MG63 (cell line): ENCODE measurements around the gene TMC4. TPM values are rescaled to one million over a fixed set of nuclear protein-coding genes. Genes with fewer than 3 reads are reported as not detected.
"Not testable (repeated sequence)": the region's sequence is repeated elsewhere in the genome, so short reads cannot be mapped to it uniquely, and the experiment has no call there.

ENCODE experiments used
- DNase-seq: peaks from one replicate; pipeline ENCODE4 v3.0.0-alpha.2; 2020
- H3K27me3 ChIP-seq: fragments of 250-450 bp; sonication (Bioruptor Pico); 2 replicates; pipeline ENCODE4 v1.5.1; 2020; ENCODE audit warnings: mild to moderate bottlenecking, moderate library complexity
- H3K36me3 ChIP-seq: fragments of 250-450 bp; sonication (Bioruptor Pico); 2 replicates; pipeline ENCODE4 v1.5.1; 2020; ENCODE audit warnings: mild to moderate bottlenecking, moderate library complexity
- H3K4me3 ChIP-seq: fragments of 250-450 bp; sonication (Bioruptor Pico); 2 replicates; pipeline ENCODE4 v1.5.1; 2020; ENCODE audit warnings: mild to moderate bottlenecking, moderate library complexity
- H3K9me3 ChIP-seq: fragments of 250-450 bp; sonication (Bioruptor Pico); 2 replicates; pipeline ENCODE4 v1.5.1; 2020; ENCODE audit warnings: mild to moderate bottlenecking, moderate library complexity
- total RNA-seq: library from RNA; depleted of rRNA; stranded (reverse); fragments of >200 nt; shearing (Covaris generic); gene quantifications from 2 replicates; pipeline ENCODE4 v1.2.3, GENCODE V29; 2014; ENCODE audit warnings: low replicate concordance; rRNA removed

The TMC4 gene, protein sequence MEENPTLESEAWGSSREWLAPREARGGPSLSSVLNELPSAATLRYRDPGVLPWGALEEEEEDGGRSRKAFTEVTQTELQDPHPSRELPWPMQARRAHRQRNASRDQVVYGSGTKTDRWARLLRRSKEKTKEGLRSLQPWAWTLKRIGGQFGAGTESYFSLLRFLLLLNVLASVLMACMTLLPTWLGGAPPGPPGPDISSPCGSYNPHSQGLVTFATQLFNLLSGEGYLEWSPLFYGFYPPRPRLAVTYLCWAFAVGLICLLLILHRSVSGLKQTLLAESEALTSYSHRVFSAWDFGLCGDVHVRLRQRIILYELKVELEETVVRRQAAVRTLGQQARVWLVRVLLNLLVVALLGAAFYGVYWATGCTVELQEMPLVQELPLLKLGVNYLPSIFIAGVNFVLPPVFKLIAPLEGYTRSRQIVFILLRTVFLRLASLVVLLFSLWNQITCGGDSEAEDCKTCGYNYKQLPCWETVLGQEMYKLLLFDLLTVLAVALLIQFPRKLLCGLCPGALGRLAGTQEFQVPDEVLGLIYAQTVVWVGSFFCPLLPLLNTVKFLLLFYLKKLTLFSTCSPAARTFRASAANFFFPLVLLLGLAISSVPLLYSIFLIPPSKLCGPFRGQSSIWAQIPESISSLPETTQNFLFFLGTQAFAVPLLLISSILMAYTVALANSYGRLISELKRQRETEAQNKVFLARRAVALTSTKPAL
- not detected in 2 replicates for total RNA-seq

DNA sequence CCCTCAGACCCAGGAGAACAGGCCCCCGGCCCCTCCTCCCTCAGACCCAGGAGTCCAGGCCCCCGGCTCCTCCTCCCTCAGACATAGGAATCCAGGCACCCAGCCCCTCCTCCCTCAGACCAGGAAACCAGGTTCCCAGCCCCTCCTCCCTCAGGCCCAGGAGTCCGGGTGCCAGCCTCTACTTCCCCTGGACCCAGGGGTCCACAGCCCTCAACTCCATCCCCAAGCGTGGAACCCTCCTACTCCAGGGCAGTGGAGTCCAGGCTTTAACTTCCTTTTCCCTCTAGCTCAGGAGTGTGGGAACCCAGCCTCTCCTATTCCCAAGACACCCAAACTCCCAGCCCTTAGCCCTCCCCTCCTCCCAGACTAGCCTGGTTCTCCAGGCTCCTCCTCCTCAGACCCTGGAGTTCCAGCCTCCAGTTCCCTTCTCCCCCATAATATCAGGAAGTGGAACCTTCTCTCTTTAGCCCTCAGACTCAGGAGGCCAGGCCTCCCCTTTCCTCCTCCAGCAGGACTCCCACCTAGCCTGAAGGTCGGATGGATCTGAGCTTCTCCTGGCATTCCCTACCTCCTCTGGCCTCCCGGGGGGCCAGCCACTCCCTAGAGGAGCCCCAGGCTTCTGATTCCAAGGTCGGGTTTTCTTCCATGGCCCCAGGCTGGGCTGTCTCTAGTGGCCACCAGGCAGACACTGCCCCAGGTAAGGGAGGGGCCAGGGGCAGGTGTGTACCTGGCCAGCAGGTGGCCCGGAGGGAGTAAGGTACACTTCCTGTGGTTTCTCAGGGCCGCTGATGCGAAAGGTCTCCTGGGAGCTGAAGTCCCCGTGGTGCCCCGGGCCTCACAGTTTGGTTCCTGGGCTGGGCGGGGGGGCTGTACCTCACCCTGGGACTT, at the start of gene TMC4:
TMC4 (minus strand) TSS at position 690 of the 888 bp plus-strand sequence; CDS start at position 647, 43 bp downstream.
- no peaks in the 10 kb centered on the region for H3K27me3 ChIP-seq
- H3K4me3 ChIP-seq: no peak within 1 kb of the TSS
- DNase-seq: no peak
- H3K36me3 ChIP-seq: peaks cover 6% of the 10 kb centered on the region; the same call in 1 of the 2 replicates
- H3K9me3 ChIP-seq: no peaks in the 10 kb centered on the region

DNA sequence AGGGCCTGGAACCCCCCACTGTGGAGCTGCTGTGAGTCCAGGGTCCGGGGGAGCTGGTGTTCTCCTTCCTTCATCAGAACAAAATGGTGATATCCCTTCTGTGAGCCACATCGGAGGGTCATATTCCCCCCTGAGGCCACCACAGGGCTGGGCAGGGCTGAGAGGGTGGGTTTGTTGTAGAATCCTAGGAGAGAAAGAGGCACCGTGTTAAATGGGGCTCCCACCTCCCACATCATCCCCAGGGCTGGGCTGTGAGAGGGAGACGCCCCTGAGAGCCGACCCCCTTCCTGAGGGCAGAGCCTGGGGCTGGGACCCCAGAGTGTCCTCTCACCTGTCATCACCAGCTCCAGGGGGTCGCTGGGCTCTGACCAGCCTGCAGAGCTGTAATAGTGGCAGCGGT, 49.0 kb upstream of the TMC4 start:
- not testable (repeated sequence) for H3K9me3 ChIP-seq, H3K36me3 ChIP-seq, H3K4me3 ChIP-seq, DNase-seq
- peaks cover 15% of the 10 kb centered on the region for H3K27me3 ChIP-seq

DNA sequence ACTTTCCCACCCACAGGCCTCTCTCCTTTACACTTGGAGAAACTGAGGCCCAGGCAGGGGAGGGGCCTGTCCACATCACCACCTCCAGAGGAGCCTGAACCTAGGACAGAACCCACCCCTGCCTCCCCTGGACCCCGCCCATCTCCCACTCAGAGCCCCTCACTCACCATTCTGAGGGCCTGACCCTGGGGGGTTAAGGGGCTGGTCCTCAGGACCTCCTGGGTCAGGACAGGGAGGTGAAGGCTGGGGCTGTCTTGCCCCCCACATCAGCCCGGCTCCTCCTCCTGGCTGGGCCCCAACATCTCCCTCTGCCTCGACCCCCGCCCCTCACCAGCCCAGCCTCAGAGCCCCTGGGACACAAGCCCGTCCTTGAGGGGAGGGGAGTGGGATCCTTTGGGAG, 46.7 kb upstream of the TMC4 start:
- not testable (repeated sequence) for H3K36me3 ChIP-seq, H3K9me3 ChIP-seq, H3K27me3 ChIP-seq, H3K4me3 ChIP-seq, DNase-seq

DNA sequence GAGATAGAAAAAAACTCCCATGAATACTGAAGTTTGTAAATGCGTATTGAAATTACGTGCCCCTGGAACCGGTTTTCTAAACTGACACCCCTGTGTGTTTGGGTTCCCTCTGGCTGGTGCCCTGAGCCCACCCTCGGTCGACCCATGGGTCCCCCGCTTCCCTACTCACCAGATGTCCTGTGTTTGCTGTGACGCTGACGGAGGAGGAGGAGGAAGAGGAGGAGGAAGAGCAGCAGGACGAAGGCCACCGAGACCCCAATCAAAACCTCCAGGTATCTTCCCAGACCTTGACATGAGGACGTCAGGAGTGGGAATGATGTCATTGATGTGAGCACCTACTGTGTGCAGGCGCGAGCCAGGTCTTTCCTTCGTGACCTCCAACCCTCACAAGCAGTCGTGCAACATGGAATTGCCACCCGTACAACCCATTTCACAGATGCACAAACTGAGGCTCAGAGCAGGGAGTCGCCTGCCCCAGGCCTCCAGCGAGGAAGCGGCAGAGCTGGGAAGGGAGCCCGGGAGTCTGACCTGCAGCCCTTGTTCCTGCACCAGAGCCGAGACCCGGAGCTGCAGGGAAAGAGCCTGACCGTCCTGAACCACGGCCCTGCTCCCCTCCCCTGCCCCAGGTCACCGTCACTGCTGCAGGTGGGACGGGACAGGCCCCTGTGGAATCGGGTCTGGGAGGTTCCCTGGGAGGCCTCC, 46.2 kb upstream of the TMC4 start:
- peaks cover 8% of the 10 kb centered on the region for H3K27me3 ChIP-seq
- H3K36me3 ChIP-seq: peaks cover 3% of the 10 kb centered on the region
- H3K9me3 ChIP-seq: no peaks in the 10 kb centered on the region
- H3K4me3 ChIP-seq: no peak overlapping the region
- DNase-seq: no peak

DNA sequence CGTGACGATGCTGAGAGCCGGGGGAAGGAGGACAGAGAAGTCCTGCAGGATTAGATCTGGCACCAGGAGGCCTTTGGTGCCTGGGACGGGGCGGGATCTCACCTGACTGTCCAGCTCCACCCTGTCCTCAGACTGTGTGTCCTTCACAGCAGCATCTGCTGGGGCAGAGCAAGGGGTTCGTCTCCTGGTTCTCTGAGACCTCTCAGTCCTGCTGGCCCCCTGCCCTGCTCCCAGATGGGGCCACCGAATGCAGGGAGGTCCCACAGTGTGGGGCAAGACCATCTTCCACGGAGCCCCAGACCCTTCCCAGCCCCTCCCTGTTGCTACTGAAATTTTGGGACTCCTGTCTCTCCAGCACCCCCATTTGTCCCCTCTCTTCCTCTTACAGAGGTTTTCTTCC, 45.3 kb upstream of the TMC4 start:
- H3K9me3 ChIP-seq: no peaks in the 10 kb centered on the region
- H3K36me3 ChIP-seq: peaks cover 3% of the 10 kb centered on the region
- no peak for DNase-seq
- H3K27me3 ChIP-seq: peaks cover 3% of the 10 kb centered on the region; the same call in 1 of the 2 replicates
- no peak overlapping the region for H3K4me3 ChIP-seq

DNA sequence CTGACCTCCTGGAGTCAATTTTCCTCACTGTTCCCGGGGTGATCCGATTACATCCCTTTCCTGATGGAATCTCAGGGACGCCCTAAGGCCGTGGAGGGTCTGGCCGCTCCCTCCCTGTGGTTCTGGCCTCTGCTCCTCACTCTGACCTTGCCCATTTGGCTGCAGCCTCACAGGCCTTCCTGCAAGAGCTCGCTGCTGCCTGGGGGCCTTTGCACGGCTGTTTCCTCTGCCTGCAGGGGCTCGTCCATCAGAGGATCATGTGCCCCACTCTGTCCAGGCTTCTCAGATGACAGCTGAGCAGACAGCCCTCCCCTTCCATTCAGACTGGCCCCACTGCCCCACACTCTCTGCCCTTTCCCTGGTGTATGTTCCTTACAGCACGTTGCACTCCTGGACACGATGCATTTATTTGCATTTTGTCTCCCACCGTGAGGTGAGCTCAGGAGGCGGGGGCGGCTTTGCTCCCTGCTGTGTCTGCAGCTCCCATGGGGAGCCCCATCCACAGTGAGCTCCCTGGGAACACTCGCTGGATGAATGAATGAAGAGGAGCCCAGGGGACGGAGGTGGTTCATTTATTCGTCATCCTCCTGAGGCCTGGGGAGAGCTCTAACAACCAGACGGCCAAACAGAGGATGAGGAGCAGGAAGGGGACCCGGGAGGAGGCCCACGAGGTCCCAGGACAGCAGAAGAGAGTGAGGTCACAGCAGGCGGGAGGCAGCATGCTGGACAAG, 44.7 kb upstream of the TMC4 start:
- H3K4me3 ChIP-seq, DNase-seq, H3K27me3 ChIP-seq, H3K36me3 ChIP-seq, H3K9me3 ChIP-seq: not testable (repeated sequence)

DNA sequence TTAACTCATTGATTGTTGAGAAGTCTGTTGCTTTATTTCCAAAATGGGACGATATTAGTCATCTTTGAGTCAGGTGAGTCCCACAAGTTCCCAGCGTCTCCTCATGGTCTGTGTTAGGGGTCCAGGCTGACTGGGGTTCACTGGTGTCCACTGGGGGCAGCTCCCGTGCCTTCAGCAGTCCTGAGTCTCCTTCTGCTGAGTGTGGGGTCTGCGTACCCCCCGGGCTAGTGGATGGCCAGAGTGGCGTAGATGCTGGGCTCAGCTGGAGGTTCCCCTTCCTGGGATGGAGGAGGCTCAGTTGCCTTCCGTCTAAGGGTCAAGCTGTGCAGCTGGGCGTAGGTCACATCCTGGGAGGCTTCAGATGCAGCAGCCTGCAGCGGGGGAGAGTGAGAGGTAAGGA, 43.9 kb upstream of the TMC4 start:
- peaks cover 9% of the 10 kb centered on the region for H3K36me3 ChIP-seq
- H3K4me3 ChIP-seq: no peak overlapping the region
- no peak for DNase-seq
- no peaks in the 10 kb centered on the region for H3K27me3 ChIP-seq
- no peaks in the 10 kb centered on the region for H3K9me3 ChIP-seq

DNA sequence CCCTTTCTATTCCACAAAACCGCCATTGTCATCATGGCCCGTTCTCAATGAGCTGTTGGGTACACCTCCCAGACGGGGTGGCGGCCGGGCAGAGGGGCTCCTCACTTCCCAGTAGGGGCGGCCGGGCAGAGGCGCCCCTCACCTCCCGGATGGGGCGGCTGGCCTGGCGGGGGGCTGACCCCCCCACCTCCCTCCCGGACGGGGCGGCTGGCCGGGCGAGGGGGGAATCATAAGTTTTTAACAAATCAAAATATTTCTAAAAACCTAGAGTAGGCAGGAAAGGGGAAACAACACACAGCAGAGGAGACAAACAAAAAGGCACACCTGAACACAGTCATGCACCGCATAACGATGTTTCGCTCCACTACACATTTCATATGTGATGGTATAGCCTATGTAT, 41.8 kb upstream of the TMC4 start:
- peaks cover 16% of the 10 kb centered on the region for H3K36me3 ChIP-seq
- not testable (repeated sequence) for H3K4me3 ChIP-seq, DNase-seq, H3K9me3 ChIP-seq, H3K27me3 ChIP-seq

DNA sequence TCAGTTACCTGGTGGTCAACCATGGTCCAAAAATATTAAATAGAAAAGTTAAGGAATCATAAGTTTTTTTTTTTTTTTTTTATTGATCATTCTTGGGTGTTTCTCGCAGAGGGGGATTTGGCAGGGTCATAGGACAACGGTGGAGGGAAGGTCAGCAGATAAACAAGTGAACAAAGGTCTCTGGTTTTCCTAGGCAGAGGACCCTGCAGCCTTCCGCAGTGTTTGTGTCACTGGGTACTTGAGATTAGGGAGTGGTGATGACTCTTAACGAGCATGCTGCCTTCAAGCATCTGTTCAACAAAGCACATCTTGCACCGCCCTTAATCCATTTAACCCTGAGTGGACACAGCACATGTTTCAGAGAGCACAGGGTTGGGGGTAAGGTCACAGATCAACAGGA, 41.3 kb upstream of the TMC4 start:
- peaks cover 21% of the 10 kb centered on the region for H3K36me3 ChIP-seq
- not testable (repeated sequence) for H3K27me3 ChIP-seq, H3K9me3 ChIP-seq, H3K4me3 ChIP-seq, DNase-seq

DNA sequence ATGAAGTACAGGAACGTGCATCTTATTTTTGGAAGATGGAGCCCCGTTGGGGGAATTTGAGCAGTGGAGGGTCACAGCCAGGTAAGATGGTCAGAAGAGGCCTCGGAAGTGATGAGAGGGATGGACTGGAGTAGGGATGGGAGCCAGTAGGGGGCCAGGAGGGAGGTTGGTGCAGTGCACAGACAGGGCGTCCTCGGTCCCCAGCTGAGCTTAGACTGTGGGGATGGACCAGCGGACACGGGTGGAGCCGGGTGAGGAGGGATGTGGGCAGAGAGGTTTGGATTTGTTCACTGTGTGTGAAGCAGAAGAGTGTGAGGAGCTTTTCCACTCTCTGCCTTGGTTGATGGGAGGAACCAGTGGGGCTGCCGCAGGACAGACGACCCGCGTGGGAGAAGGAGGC, 38.3 kb upstream of the TMC4 start:
- Histone ChIP-seq H3K27me3 (no peaks in the 10 kb centered on the region), H3K4me3 (no peak overlapping the region), H3K9me3 (no peaks in the 10 kb centered on the region), H3K36me3 (peaks cover 48% of the 10 kb centered on the region)
- no peak for DNase-seq

DNA sequence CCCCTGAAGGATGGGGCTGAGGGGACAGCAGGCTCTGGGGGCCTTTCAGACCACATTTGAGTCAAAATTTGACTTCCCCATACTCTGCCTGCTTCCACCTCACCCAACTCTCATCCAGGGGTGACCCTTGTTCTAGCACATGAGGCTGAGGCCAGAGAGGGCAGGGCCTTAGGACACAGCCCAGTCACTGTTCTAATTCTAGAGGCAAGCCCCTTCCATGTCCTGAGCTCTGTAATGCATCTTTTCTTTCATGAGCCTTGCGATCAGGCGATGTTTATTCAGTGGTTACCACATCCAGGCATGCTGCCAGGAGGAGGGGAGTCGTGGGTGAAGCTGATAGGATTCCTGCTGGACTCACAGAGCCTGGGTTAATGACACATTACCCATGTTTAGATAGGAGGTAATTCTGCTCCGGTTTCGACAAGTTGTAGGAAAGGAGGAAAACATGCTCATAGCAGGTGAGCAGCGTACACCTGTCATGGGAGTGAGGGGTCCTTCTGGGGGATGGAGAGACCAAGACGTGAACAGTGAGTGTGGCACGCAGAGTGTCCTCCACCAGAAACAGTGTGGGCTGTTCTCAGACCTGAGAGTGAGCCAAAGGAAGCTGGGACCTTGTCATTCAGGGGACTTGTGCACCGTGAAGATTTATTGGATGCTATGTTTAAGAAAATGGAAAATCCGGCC, 37.0 kb upstream of the TMC4 start:
- Histone ChIP-seq H3K36me3 (peaks cover 61% of the 10 kb centered on the region), H3K27me3 (no peaks in the 10 kb centered on the region), H3K4me3 (no peak overlapping the region), H3K9me3 (no peaks in the 10 kb centered on the region)
- DNase-seq: peak; percentile 95

DNA sequence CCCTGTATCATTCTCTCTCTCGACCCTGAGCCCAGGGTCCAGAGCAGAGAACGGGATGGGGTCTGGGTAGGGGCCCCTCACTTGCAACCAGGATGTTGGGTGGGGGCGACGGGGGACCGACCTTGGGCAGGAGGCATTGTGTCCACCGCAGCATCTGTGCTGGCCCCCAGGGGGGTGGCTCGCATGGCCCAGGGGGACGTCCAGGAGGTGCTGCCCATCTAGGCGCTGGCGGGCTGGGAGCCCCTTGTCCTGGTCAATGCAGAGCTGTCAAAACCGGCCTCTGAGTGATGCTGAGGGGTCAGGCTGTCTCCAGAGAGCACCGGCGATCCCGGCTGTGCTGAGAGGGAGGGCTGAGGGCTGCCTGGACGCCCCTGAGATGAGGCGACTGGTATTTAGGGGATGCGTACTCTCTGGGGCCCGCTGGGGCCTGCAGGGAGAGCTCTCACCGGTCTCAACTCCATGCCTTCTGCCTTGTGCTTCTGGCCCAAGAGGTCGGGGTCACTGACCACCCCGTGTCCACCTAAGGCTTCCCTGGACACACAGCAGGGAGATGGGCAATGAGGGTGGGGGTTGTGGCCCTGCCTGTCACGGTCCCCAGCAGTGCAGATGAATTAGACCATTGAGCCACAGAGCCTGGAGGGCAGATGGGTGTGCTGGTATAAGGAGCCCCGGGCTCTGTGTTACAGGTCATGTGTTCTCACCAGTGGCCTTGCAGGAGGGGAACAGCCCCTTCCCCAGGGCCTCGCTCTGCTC, 36.3 kb upstream of the TMC4 start:
- Histone ChIP-seq H3K9me3 (no peaks in the 10 kb centered on the region), H3K27me3 (no peaks in the 10 kb centered on the region), H3K36me3 (peaks cover 68% of the 10 kb centered on the region), H3K4me3 (no peak overlapping the region)
- peak; percentile 35 for DNase-seq

DNA sequence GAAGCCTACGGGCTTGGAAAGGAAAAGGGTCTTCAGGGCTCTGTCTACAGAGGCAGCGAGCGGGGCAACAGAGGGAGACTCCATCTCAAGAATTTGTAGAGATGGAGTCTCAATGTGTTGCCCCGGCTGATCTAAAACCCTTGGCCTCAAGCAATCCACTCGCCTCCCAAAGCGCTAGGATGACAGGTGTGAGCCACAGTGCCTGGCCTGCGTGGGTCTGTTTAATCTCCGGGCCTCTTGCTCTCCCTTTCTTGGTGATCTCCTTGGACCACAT, 35.8 kb upstream of the TMC4 start:
- no peak for DNase-seq
- Histone ChIP-seq H3K36me3 (peaks cover 73% of the 10 kb centered on the region), H3K4me3 (no peak overlapping the region)

DNA sequence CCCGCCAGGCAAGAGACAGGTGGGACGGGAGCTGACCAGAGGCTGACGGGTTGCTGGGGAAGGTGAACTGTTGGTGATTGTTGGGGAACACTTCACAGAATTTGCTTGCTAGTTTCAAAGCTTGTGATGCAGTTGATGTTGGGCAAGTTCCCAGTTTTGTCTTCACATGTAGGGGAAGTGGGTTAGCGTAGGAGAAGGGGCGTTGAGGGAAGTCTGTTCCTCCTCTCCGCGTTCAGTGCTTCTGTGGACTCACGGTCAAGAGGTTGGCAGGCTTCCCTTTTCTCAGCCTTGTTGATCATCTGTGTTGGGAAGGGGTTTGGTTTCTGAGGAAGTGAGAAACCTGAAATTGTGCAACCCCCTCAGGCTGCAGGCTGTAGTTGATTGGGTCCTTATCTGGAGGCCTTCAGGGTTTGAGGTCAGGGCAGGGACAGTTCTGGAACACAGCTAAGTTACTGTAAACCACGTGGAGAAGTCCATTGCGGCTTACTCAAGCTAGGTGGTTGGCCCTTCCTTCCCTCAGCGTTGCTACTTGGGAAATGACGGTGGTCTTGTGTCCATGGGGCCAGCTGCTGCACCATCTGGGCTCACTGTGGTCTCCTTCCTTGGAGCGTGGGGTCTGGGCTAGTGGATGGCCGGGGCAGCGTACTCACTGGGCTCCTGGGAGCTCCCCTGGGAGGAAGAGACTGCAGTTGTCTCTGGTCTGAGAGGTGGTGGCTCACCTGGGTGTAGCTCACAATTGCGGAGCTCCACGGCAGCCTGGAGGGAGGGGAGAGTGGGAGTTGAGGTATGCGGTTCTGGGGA, 35.2 kb upstream of the TMC4 start:
- H3K9me3 ChIP-seq: no peaks in the 10 kb centered on the region
- DNase-seq: no peak
- no peak overlapping the region for H3K4me3 ChIP-seq
- peaks cover 79% of the 10 kb centered on the region for H3K36me3 ChIP-seq
- no peaks in the 10 kb centered on the region for H3K27me3 ChIP-seq

More for the DNA sequence above, 35.8 kb upstream of the TMC4 start:
- H3K27me3 ChIP-seq: no peaks in the 10 kb centered on the region
- H3K9me3 ChIP-seq: no peaks in the 10 kb centered on the region
